HK-2 (cell line): ENCODE data around the gene ANKFY1.
"Not testable (repeated sequence)": the region's sequence is repeated elsewhere in the genome, so short reads cannot be mapped to it uniquely, and the experiment has no call there.

ENCODE experiments used
- DNase-seq: peaks from one replicate; pipeline ENCODE4 v3.0.0-alpha.2; 2018; ENCODE audit not compliant: unreplicated experiment

Gene ANKFY1

GRCh38 chr17:4155980-4156620 lies 107.7 kb downstream of the ANKFY1 start:
- no peak for DNase-seq

DNA sequence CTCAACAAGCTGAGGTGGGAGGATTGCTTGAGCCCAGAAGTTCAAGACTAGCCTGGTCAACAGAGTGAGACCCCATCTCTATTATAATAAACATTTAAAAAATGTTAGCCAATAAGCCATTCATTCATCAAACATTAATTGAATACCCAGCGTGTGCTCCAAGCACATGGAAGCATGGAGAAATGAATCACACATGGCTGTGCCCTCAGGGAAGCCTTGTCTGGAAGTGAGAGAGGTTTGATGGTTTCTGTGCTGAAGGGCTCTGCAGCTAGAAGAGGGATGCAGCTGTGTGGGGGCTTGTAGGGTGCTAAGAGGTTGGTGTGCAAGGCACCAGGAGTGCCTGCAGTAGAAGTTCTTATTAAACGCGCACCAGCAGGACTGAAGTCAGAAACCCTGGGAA lies 109.6 kb downstream of the ANKFY1 start:
- no peak for DNase-seq

DNA sequence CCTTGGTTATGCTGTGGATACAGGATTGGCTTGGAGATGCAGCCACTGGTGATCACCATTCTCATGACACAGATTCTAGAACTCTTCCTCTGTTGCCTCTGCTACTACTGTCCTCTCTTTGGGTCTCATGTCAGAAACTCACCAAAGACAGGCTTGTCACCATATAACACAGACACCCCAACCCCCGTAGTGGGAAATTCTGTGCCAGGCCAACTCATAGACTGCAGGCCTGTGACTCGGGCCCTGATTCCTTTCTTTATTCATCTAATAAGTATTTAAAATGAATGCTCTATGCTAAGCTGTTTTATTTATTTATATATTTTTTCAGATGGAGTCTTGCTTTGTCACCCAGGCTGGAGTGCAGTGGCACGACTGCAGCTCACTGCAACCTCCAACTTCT lies 111.3 kb downstream of the ANKFY1 start:
- DNase-seq = peak; percentile 39

GRCh38 chr17:4150096-4150495 lies 113.7 kb downstream of the ANKFY1 start:
- DNase-seq = no peak

- no peak for DNase-seq
Measured at GRCh38 chr17:4148611-4149308, 115.0 kb downstream of the ANKFY1 start.

- DNase-seq = no peak
Measured at GRCh38 chr17:4147751-4148310, 115.9 kb downstream of the ANKFY1 start.

- no peak for DNase-seq
Measured at GRCh38 chr17:4146641-4147040, 117.1 kb downstream of the ANKFY1 start.

DNA sequence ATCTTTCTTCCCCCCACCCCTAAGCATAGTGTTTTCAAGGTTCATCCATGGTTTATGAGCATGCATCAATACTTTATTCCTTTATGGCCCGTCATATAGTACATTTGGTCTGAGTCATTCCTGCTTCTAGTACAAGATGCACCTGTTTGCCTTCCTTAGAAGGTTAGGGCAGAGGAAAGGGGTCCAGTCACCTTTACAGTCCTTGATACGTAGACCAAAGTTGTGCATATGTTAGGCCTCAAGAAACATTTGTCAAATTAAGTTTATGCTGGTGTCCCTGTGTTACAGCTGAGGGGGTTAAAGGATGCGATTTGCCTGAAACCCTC lies 119.4 kb downstream of the ANKFY1 start:
- no peak for DNase-seq

- DNase-seq = peak; percentile 81
Measured at GRCh38 chr17:4143563-4144421, 120.0 kb downstream of the ANKFY1 start.

- DNase-seq = peak; percentile 28
Measured at GRCh38 chr17:4142107-4142900, 121.5 kb downstream of the ANKFY1 start.

GRCh38 chr17:4140125-4140524 lies 123.7 kb downstream of the ANKFY1 start:
- no peak for DNase-seq

DNA sequence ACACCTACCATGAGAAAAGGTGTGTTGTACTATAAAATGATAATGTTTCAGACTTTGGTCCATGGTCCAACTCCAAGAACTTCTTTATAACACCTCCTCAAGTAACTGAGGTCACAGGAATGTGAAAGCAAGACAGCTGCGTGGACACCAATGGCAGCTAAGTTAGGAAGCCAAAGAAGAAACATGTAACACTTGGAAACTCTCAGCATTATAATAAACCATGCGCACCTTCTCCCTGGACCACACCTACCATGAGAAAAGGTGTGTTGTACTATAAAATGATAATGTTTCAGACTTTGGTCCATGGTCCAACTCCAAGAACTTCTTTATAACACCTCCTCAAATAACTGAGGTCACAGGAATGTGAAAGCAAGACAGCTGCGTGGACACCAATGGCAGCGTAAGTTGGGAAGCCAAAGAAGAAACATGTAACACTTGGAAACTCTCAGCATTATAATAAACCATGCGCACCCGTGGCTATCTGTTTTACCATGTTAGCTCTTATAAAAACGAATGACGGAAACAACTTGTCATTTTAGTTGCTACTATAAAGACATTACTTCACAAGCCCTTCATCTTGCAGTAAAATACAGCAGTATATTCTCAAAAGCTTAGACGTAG lies 124.8 kb downstream of the ANKFY1 start:
- DNase-seq = not testable (repeated sequence)

DNA sequence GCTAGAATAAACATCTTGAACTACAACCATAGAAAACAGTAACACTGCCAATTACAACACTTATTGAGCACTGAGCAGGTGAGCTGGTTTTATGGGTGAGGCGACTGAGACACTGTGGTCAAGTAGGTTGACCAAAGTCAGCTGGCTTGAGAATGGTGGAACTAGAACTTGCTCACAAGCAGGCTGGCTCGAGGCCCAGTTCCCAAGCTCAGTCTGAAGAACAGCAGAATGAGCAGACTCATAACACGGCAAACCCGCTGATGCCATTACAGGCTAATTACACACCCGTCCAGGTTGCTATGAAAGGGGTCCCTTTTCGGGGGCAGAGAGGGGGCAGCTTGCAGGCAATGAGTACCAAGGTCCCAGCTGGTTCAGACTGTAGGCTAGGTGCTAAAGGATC lies 127.4 kb downstream of the ANKFY1 start:
- no peak for DNase-seq

- DNase-seq = no peak
Measured at GRCh38 chr17:4135489-4135888, 128.3 kb downstream of the ANKFY1 start.

- no peak for DNase-seq
Measured at GRCh38 chr17:4134721-4135120, 129.1 kb downstream of the ANKFY1 start.

- DNase-seq = no peak
Measured at GRCh38 chr17:4130715-4131114, 133.1 kb downstream of the ANKFY1 start.

DNA sequence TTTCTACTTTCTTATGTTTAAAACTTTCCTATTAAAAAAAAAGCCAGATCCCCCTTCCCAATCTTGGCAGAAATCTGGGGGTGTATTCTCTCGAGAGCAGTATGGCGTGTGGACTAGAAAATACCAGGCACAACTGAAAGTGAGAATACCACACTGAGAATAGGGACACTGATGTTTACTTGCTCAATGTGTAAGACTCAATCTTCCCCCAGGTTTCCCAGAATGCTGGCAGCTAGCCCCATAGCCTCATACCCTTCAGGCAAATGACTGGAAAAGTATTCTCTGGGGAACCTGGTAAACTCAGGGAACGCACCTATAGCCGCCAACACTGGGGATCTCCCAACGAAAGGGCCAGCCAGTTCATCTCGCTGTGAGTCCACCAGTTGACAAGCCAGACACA lies 136.2 kb downstream of the ANKFY1 start:
- DNase-seq = no peak

- no peak for DNase-seq
Measured at GRCh38 chr17:4125552-4125951, 138.2 kb downstream of the ANKFY1 start.

DNA sequence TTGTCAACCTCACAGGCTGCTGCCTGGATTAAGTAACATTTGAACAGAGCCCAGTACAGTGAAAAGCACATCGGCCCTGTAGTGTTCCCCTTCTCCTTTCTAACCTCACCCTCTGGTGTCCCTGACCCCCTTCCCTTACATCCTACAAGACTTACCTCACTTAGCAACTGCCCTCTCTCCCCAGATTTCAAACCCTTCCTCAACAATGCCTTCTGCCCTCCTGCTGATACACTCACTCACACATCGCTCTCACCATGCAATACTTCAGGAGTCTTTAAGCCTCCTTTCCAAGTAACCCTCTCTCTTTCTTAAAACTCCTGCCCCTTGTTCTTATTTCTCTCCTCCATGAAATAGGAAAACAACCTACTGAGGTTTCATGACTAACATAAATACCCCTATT lies 138.8 kb downstream of the ANKFY1 start:
- DNase-seq = no peak

DNA sequence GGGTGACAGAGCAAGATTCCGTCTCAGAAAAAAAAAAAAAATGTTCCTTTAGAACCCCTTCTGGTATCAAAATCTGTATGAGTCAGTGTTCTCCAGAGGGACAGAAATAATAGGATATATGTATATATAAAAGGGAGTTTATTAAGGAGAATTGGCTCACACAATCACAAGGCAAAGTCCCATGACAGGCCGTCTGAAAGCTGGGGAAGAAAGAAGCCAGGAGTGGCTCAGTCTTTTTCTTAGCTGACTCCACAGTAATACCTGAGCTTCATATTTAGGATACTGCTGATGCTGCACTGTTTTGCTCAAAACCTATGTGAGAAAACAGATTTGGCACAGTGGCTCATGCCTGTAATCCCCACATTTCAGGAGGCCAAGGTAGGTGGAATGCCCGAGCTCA lies 143.4 kb downstream of the ANKFY1 start:
- no peak for DNase-seq

DNA sequence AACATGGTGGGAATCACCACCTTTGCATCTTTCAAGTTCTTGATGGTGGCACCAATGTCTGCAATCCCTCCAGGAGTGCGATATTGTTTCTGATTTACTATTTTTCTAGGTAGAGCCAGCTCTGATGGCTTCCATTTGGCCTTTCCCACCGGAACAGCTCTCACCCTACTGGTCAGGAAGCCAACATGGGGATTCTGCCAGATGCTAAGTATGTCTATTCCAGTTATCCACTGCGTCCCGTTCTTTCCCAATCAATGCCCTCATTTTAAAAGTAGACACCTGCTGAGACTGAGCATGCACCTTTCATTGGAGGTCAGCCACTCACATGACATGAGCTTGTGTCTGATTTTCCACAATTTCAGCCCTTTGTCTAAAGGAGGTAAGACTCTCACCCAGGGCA lies 144.5 kb downstream of the ANKFY1 start:
- no peak for DNase-seq
